GM21447 (cell line): ENCODE data around the gene PRDX5.

Experiments
- ATAC-seq: cut with Tn5 transposase; IDR thresholded peaks from one replicate; pipeline ENCODE4 v1.9.1; 2021; ENCODE audit not compliant: unreplicated experiment

The PRDX5 gene

GRCh38 chr11:64343767-64344559, 26.0 kb downstream of the PRDX5 start:
- no peak for ATAC-seq

GRCh38 chr11:64344787-64345186, 26.9 kb downstream of the PRDX5 start:
- no peak for ATAC-seq

GRCh38 chr11:64347193-64347867, 29.4 kb downstream of the PRDX5 start:
- no peak for ATAC-seq

- no peak for ATAC-seq
Measured at GRCh38 chr11:64348383-64349024, 30.6 kb downstream of the PRDX5 start.

- ATAC-seq, result no peak
Measured at GRCh38 chr11:64349025-64349387, 31.1 kb downstream of the PRDX5 start.

- no peak for ATAC-seq
Measured at GRCh38 chr11:64349404-64349803, 31.5 kb downstream of the PRDX5 start.

GRCh38 chr11:64351136-64351631, 33.3 kb downstream of the PRDX5 start:
- ATAC-seq, result no peak

- ATAC-seq, result no peak
Measured at GRCh38 chr11:64352099-64352994, 34.4 kb downstream of the PRDX5 start.

GRCh38 chr11:64352995-64353714, 35.2 kb downstream of the PRDX5 start:
- no peak for ATAC-seq

- no peak for ATAC-seq
Measured at GRCh38 chr11:64353715-64354506, 36.0 kb downstream of the PRDX5 start.

GRCh38 chr11:64355078-64355940, 37.4 kb downstream of the PRDX5 start:
- no peak for ATAC-seq

GRCh38 chr11:64356498-64357411, 38.8 kb downstream of the PRDX5 start:
- no peak for ATAC-seq

GRCh38 chr11:64357446-64357845, 39.5 kb downstream of the PRDX5 start:
- no peak for ATAC-seq

- ATAC-seq, result no peak
Measured at GRCh38 chr11:64357904-64358535, 40.1 kb downstream of the PRDX5 start.

GRCh38 chr11:64358536-64358906, 40.6 kb downstream of the PRDX5 start:
- ATAC-seq, result no peak

GRCh38 chr11:64358907-64359711, 41.2 kb downstream of the PRDX5 start, which contains the start of gene RPS6KA4:
TSS of gene RPS6KA4 (plus strand) at chr11:64359162. CDS start at chr11:64359236, 74 bp downstream.
- ATAC-seq, result peak; percentile 54
